VCaP (cell line): ENCODE data around the gene SCIMP.
A peak's percentile ranks its signal among the peaks of the same experiment; 100 is the strongest.

Source experiments
- H3K27ac ChIP-seq: fragments of 450-650 bp; 2 replicates; pipeline ENCODE4 v1.5.1; 2017
- TF ChIP-seq, protein P1 (sequence below): fragments of 450-650 bp; conservative IDR thresholded peaks from 2 replicates; pipeline ENCODE4 v1.5.1; 2017; ENCODE audit warnings: mild to moderate bottlenecking, moderate library complexity

SCIMP gene

DNA sequence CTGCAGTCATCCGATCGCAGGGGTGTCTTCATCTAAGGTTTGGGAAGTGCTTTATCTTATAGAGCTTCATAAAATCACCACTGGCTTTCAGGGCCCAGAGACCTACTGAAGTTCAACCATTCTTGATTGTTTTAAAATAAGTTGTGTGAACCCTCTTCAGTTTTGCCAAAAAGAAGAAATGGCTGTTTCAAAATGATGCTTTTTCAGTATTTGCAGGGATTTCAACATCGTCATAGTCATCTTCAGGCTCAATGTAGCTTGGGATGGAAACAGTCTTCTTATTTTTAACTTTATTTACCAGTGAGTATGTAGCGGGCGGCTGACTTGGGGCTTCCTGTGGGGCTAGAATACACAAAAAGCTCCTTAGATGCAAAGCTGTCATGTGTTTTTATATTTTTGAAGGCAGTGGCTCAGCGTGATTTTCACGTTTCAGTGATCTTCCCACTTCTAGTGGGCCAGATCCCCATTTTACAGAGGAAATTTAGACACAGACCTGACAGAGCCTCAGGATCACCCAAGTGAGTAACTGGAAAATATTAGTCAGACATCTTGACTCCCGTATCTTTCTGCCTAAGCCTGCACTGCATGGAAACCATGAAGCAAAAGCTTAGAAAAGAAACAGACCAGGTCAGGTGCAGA lies 23.9 kb downstream of the SCIMP start:
- H3K27ac ChIP-seq, result peak overlapping the region; percentile 75

DNA sequence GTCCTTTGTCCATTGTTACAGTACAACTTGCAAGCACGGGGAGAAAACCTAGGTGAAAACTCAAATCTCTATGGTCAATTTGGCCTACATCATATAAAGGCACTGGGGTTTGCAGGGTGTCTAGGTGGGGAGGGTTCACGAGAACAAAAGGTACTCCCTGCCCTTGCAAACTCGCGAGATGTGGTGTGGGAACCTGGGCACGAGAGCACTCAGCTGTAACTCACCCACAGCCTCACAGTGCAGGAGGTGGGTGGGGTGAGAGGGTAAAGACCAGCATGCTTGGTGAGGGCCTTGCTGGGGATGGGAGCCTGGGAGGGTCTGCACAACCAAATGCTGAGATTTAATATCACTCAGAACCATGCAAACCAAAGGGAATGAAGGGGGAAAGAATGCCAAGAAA lies 24.6 kb downstream of the SCIMP start:
- H3K27ac ChIP-seq, result peak overlapping the region; percentile 75; the same call in 1 of the 2 replicates
- TF ChIP-seq, protein P1, sequence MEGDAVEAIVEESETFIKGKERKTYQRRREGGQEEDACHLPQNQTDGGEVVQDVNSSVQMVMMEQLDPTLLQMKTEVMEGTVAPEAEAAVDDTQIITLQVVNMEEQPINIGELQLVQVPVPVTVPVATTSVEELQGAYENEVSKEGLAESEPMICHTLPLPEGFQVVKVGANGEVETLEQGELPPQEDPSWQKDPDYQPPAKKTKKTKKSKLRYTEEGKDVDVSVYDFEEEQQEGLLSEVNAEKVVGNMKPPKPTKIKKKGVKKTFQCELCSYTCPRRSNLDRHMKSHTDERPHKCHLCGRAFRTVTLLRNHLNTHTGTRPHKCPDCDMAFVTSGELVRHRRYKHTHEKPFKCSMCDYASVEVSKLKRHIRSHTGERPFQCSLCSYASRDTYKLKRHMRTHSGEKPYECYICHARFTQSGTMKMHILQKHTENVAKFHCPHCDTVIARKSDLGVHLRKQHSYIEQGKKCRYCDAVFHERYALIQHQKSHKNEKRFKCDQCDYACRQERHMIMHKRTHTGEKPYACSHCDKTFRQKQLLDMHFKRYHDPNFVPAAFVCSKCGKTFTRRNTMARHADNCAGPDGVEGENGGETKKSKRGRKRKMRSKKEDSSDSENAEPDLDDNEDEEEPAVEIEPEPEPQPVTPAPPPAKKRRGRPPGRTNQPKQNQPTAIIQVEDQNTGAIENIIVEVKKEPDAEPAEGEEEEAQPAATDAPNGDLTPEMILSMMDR, result no peak

More for the DNA sequence above, 23.9 kb downstream of the SCIMP start:
- TF ChIP-seq, protein P1, result no peak

DNA sequence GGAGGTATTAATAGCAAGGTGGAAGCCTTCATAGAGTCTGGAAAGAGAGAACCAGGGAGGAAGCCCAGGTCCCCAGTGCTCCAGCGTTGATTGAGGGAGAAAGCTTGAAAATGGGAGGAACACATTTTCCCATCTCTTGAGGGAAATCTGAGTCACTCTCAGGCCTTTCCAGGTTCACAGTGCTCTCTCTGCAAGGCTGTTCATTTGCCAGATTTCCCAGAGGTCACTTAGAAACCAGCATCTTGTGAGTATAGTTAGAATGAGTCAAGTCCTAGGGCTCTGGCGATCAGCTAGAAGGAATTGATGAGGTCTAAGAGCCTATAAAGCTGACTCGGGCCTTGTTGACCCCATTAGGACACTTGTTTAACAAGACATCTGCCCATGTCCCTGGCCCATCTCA lies 25.3 kb downstream of the SCIMP start:
- TF ChIP-seq, protein P1, result no peak
- no peak overlapping the region for H3K27ac ChIP-seq

DNA sequence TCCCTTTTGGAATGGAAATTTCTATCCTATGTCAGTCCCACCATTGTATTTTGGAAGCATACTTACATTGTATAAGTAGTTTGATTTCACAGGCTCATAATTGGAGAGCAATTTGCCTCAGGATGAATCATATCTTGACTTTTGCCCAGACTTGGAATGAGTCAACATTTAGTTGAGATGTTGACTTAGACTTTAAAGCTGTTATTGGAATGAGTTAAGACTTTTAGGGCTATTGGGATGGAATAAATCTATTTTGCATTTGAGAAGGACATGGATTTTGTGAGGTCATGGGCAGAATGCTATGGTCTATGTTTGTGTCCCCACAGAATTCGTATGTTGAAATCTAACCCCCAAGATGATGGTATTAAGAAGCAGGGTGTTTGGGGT lies 30.8 kb downstream of the SCIMP start:
- TF ChIP-seq, protein P1, result no peak

DNA sequence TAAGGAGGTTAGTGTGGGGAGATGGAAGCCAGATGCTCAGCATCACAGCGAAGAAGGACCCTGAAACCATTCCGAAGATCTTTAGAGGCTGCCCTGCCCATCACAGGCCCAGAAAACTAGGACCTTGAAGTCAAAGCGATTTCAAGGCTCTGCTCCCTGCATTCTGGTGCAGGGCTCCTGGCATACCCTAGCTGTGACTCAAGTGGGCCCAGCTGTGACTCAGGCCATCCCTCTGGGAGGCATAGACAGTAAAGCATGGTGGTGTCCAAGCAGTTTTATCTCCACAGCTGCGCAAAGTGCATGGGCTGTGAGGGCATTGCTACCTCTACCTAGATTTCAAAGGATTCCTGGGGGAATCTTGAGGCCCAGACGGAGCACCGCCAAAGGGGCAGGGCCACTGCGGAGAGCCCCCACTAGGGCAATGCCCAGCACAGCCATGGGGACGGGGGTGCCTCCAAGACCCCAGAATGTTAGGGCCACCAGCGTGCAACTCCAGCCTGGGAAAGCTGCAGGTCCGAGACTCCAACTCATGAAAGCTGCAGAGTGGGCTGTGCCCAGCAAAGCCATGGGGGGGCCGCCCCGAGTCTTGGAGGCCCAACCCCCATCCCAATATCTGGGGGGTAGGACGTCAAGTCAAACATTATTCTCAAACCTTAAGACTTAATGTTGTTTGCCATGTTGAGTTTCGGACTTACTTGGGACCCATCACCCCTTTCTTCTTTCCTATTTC lies 31.3 kb downstream of the SCIMP start:
- no peak overlapping the region for H3K27ac ChIP-seq

More for the DNA sequence above, 30.8 kb downstream of the SCIMP start:
- no peak overlapping the region for H3K27ac ChIP-seq

DNA sequence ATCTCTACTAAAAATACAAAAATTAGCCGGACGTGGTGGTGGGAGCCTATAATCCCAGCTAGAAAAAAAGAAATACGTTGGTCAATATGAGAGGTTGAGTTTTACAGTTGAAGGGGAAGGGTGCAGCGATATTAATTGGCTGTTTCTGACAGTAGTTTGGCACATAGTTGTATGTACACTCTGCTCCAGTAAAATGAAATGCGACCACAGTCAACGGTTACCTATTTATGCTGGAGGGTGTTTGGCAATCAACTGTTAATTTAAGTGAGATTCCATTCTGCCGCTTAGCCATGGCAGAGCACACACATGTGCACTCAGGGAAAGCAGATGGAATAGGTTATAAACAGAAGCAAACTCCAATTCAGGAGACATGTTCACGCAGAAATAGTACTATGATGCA lies 33.6 kb downstream of the SCIMP start:
- TF ChIP-seq, protein P1, result no peak
- H3K27ac ChIP-seq, result no peak overlapping the region

More for the DNA sequence above, 31.3 kb downstream of the SCIMP start:
- TF ChIP-seq, protein P1, result no peak

DNA sequence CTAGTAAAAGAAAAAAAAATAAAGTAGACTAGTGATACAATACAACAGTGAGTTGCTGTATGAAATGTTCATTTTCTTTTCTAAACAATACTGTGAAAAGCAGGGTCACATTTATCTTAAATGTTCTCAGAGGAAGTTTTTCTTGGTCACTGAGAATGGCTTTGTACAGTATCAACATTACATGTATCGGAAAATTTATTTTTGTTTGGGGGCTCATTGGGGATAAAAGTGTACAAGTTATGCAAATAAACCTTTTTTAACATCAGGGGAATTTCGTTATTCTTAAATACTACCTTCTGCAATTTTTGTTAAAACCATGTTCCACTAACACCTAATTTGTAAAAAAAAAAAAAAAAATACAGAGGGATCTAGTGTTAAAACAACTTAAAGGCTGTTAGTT lies 34.3 kb downstream of the SCIMP start:
- TF ChIP-seq, protein P1, result no peak
- no peak overlapping the region for H3K27ac ChIP-seq
